Skeletal muscle tissue (tissue), 4 donors: ENCODE data around the gene TRIOBP. TPM values are rescaled to one million over a fixed set of nuclear protein-coding genes. Genes with fewer than 3 reads are reported as not detected.

ENCODE experiments used
- H3K27ac ChIP-seq: one replicate; pipeline ENCODE4 v1.7.0; 2013; ENCODE audit warnings: mild to moderate bottlenecking, low read depth, low read length, inconsistent platforms
- H3K27me3 ChIP-seq, 3 donors: one replicate each; pipeline ENCODE4 v1.7.0; 2013; ENCODE audit warnings: low read length in 3 of 3; ENCODE audit not compliant: control insufficient read depth in 3 of 3, insufficient read depth in 3 of 3
- H3K36me3 ChIP-seq, 3 donors: one replicate each; pipeline ENCODE4 v1.7.0; 2013; ENCODE audit warnings: low read length in 3 of 3; ENCODE audit not compliant: control insufficient read depth in 3 of 3, insufficient read depth in 3 of 3
- H3K4me1 ChIP-seq, 3 donors: one replicate each; pipeline ENCODE4 v1.7.0; 2013; ENCODE audit warnings: low read length in 3 of 3, mild to moderate bottlenecking in 3 of 3; ENCODE audit not compliant: control insufficient read depth in 3 of 3, insufficient read depth in 3 of 3
- H3K4me3 ChIP-seq, 3 donors: one replicate each; pipeline ENCODE4 v1.7.0; 2013; ENCODE audit warnings: low read length in 3 of 3
- H3K9ac ChIP-seq, 3 donors: one replicate each; pipeline ENCODE4 v1.7.0; 2013; ENCODE audit warnings: low read length in 3 of 3, mild to moderate bottlenecking in 3 of 3, moderate library complexity in 2 of 3, low read depth in 1 of 3
- H3K9me3 ChIP-seq, 3 donors: one replicate each; pipeline ENCODE4 v1.7.0; 2013; ENCODE audit warnings: low read length in 3 of 3; ENCODE audit not compliant: control insufficient read depth in 3 of 3
- total RNA-seq: library from RNA; depleted of rRNA; stranded (reverse); fragments of >200 nt; gene quantifications from one replicate; pipeline ENCODE4 v1.2.3, GENCODE V29; 2014
- donor health status: Osteomylitis.

Gene TRIOBP
- total RNA-seq, 1 donor from 2014 or later, result 26.6 TPM

DNA sequence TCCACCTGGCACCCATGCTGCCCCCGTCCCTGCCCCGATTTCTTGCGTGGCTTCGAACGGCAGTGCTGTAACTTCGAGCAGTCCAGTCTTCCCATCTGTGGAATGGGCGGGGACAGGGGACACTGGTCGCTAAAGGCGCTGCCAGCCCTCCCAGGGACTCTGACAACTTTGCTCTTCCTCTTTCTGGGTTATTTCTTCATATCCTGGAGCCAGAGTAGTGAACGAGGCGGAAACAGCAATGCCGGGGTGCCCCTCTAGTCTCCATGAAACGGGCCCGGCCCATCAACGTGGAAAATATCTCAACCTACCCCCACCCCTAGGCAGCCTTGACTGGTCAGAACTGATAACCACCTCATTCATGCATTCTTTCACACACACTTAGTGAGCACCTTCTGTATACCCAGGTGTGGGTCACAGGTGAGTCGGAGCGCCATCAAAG, 42.8 kb downstream of the TRIOBP start:
- Histone ChIP-seq H3K36me3 (no peaks in the 10 kb centered on the region), H3K27me3 (peaks cover 0 to 9% (median 3%) of the 10 kb centered on the region in 3 donors), H3K27ac (peak overlapping the region; percentile 33), H3K9me3 (no peaks in the 10 kb centered on the region), H3K9ac (peak overlapping the region in 1 of 3 donors; percentile 33), H3K4me1 (peaks cover 14 to 30% (median 27%) of the 10 kb centered on the region in 3 donors), H3K4me3 (no peak overlapping the region)

DNA sequence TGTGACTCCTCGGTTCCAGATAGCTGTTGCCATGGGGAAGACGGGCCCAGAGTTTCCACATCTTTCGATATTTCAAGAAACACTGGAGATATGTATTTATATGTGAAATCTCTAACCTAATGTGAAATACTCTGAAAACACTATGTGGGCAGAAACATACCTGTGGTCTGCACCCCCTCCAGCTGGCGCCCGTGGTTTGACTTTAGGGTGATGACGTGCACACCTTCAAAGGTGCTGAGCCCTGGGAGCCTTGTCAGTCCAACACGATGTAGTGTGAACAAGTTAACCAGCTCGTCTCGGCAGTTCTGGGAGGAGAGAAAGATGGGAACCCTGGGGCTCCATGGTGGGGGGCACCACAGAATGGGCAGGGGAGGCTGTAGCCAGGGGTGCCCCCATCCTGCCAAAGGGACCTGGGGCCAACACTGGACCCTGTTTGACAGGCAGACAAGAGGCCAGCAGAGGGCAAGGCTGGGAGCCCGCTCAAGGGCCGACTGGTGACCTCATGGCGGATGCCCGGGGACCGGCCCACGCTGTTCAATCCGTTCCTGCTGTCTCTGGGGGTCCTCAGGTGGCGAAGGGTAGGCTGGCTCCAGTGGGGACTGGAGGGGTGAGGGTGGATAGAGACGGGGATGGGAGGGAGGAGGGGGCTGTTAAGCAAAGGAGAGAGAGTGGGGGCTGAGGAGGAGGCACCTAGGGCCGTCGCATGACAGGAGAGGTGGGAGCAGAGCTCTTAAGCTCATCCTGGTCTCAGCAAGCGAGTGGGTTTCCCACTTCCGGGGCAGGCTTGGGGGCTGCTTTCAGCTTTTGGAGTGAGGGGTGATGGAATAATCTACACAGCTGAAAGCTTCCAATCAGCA, 43.8 kb downstream of the TRIOBP start:
- Histone ChIP-seq H3K9me3 (no peaks in the 10 kb centered on the region), H3K4me1 (peaks cover 20 to 36% (median 28%) of the 10 kb centered on the region in 3 donors), H3K27ac (no peak overlapping the region), H3K9ac (no peak overlapping the region), H3K4me3 (no peak overlapping the region), H3K27me3 (peaks cover 0 to 9% (median 3%) of the 10 kb centered on the region in 3 donors), H3K36me3 (no peaks in the 10 kb centered on the region)

DNA sequence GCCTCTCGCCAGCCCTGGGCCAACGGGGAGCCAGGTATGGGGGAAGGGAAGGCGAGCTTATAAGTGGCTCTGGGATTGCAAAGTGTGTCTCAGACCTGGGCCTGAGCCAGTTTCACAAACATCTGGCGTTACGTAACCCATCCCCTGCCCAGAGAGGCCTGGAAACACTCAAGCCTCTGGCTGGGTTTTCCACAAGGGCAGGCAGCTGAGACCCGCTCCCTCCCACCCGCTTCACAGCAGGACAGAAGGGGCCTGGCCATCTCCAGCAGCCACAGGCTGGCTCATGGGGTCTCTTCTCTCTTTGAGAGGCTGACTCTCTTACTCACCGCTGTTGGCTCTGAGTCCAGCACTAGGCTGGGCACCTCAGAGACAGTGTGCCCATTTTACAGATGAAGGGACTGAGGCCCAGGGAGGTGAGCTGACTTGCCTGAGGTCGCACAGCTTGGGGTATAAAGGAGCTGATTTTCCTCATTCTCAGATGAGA, 44.5 kb downstream of the TRIOBP start:
- Histone ChIP-seq H3K9me3 (no peaks in the 10 kb centered on the region), H3K4me1 (peaks cover 20 to 36% (median 28%) of the 10 kb centered on the region in 3 donors), H3K9ac (no peak overlapping the region), H3K36me3 (no peaks in the 10 kb centered on the region), H3K4me3 (no peak overlapping the region), H3K27me3 (peaks cover 0 to 9% (median 3%) of the 10 kb centered on the region in 3 donors), H3K27ac (peak overlapping the region; percentile 40)

GRCh38 chr22:37742376-37743171, 45.7 kb downstream of the TRIOBP start:
- no peak overlapping the region for H3K4me3 ChIP-seq
- H3K9me3 ChIP-seq, result no peaks in the 10 kb centered on the region
- peaks cover 33 to 45% (median 37%) of the 10 kb centered on the region in 3 donors for H3K4me1 ChIP-seq
- H3K36me3 ChIP-seq, result no peaks in the 10 kb centered on the region
- peak overlapping the region in 1 of 3 donors; percentile 35 for H3K9ac ChIP-seq
- peaks cover 0 to 9% (median 3%) of the 10 kb centered on the region in 3 donors for H3K27me3 ChIP-seq
- H3K27ac ChIP-seq, result no peak overlapping the region

DNA sequence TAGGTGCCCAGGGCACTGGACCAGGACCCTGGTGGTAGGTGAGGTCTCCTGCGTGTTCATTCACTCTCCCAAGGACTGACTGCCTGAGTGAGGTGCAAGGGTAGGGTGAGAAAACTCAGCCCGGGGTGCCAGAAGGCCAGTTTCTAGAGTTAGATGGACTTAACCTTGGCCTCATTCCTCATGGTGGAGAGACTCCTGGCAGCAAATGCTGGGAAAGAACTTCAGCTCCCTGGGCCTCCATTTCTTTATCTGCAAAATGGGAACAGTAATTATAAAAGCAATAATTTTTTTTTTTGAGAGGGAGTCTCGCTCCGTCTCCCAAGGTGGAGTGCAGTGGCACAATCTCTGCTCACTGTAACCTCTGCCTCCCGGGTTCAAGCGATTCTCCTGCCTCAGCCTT, 47.7 kb downstream of the TRIOBP start:
- Histone ChIP-seq H3K9ac (peak overlapping the region in 1 of 3 donors; percentile 16), H3K36me3 (no peaks in the 10 kb centered on the region), H3K9me3 (no peaks in the 10 kb centered on the region), H3K27me3 (peaks cover 0 to 9% (median 3%) of the 10 kb centered on the region in 3 donors), H3K4me1 (peaks cover 44 to 49% (median 46%) of the 10 kb centered on the region in 3 donors), H3K4me3 (no peak overlapping the region), H3K27ac (no peak overlapping the region)

- peak overlapping the region; percentile 84 to 93 (median 91) for H3K9ac ChIP-seq
- no peaks in the 10 kb centered on the region for H3K9me3 ChIP-seq
- H3K4me1 ChIP-seq, result peaks cover 52 to 55% (median 53%) of the 10 kb centered on the region in 3 donors
- H3K27me3 ChIP-seq, result peaks cover 0 to 3% (median 2%) of the 10 kb centered on the region in 3 donors
- no peaks in the 10 kb centered on the region for H3K36me3 ChIP-seq
- H3K27ac ChIP-seq, result peak overlapping the region; percentile 85
- peak overlapping the region; percentile 71 to 89 (median 83) for H3K4me3 ChIP-seq
Measured at GRCh38 chr22:37745548-37746365, 48.9 kb downstream of the TRIOBP start.

GRCh38 chr22:37746366-37747079, 49.7 kb downstream of the TRIOBP start:
- H3K27ac ChIP-seq, result peak overlapping the region; percentile 85
- peak overlapping the region; percentile 84 to 93 (median 91) for H3K9ac ChIP-seq
- H3K4me3 ChIP-seq, result peak overlapping the region; percentile 83 to 89 (median 83)
- H3K4me1 ChIP-seq, result peaks cover 54 to 56% (median 55%) of the 10 kb centered on the region in 3 donors
- H3K9me3 ChIP-seq, result no peaks in the 10 kb centered on the region
- no peaks in the 10 kb centered on the region for H3K36me3 ChIP-seq
- no peaks in the 10 kb centered on the region for H3K27me3 ChIP-seq

GRCh38 chr22:37747080-37747714, 50.3 kb downstream of the TRIOBP start:
- Histone ChIP-seq H3K4me1 (peaks cover 57 to 62% (median 57%) of the 10 kb centered on the region in 3 donors), H3K4me3 (peak overlapping the region; percentile 83 to 89 (median 83))

More at GRCh38 chr22:37747080-37747714, 50.3 kb downstream of the TRIOBP start:
- Histone ChIP-seq H3K36me3 (no peaks in the 10 kb centered on the region), H3K9me3 (no peaks in the 10 kb centered on the region), H3K27me3 (no peaks in the 10 kb centered on the region), H3K9ac (peak overlapping the region; percentile 84 to 93 (median 91)), H3K27ac (peak overlapping the region; percentile 85)
